IMR-90 (cell line): Measurements from ENCODE around the gene CSF2RB. TPM values are rescaled to one million over a fixed set of nuclear protein-coding genes. Genes with fewer than 3 reads are reported as not detected.

Source experiments
- ATAC-seq: fragments of 200-7000 bp; cut with Tn5 transposase; 2 replicates; pipeline ENCODE4 v1.9.1; 2020; ENCODE audit warnings: low read depth, mild to moderate bottlenecking, moderate library complexity
- BruUV-seq: library from RNA; stranded (reverse); fragments of 400-500 nt; replicated peaks from 2 replicates; lab custom pipeline; 2021; lab: Mats Ljungman, UMichigan
- CTCF ChIA-PET: fragments of 300-600 bp; formaldehyde crosslinking; extraction: SDS; loops from one replicate; lab custom pipeline; 2021; ENCODE audit warnings: antibody characterized with exemption; lab: Yijun Ruan, JAX
- POLR2A ChIA-PET: fragments of 300-600 bp; sonication (Branson Sonifier 250); formaldehyde crosslinking; loops from one replicate; lab custom pipeline; 2022; ENCODE audit warnings: antibody characterized with exemption; ENCODE audit not compliant: unreplicated experiment; lab: Charles Lee
- DNase-seq: peaks from one replicate; pipeline ENCODE4 v3.0.0; 2013
- H2AFZ ChIP-seq: replicated peaks from 2 replicates; pipeline ENCODE3; 2013; ENCODE audit warnings: low read length, mild to moderate bottlenecking; ENCODE audit not compliant: poor library complexity
- H2AK5ac ChIP-seq: 2 replicates; pipeline ENCODE4 v1.6.1; 2013; ENCODE audit warnings: low read depth, low read length, inconsistent platforms
- H2AK9ac ChIP-seq: replicated peaks from 2 replicates; pipeline ENCODE3; 2013; ENCODE audit warnings: mild to moderate bottlenecking, low read depth, low read length, moderate library complexity; ENCODE audit not compliant: poor library complexity
- H2BK120ac ChIP-seq: 2 replicates; pipeline ENCODE4 v1.6.1; 2013; ENCODE audit warnings: low read depth, low read length, inconsistent platforms
- H2BK15ac ChIP-seq: 3 replicates; pipeline ENCODE4 v1.6.1; 2013; ENCODE audit warnings: low read depth, low read length, inconsistent platforms
- H2BK20ac ChIP-seq: 2 replicates; pipeline ENCODE4 v1.6.1; 2013; ENCODE audit warnings: low read depth, mild to moderate bottlenecking, inconsistent platforms, low read length, moderate library complexity
- H2BK5ac ChIP-seq: 2 replicates; pipeline ENCODE4 v1.6.1; 2013; ENCODE audit warnings: mild to moderate bottlenecking, low read depth, low read length, inconsistent platforms; ENCODE audit not compliant: poor library complexity, severe bottlenecking
- H3K14ac ChIP-seq: replicated peaks from 2 replicates; pipeline ENCODE4 v1.6.1; 2013; ENCODE audit warnings: low read depth, low read length, inconsistent platforms
- H3K18ac ChIP-seq: 2 replicates; pipeline ENCODE4 v1.6.1; 2013; ENCODE audit warnings: low read depth, low read length, control low read depth
- H3K23ac ChIP-seq: 2 replicates; pipeline ENCODE4 v1.6.1; 2013; ENCODE audit warnings: low read depth, low read length, inconsistent platforms
- H3K27ac ChIP-seq: 2 replicates; pipeline ENCODE4 v1.5.1; 2013; ENCODE audit warnings: mild to moderate bottlenecking, control low read depth, low read length; ENCODE audit not compliant: insufficient read depth
- H3K27me3 ChIP-seq: 2 replicates; pipeline ENCODE4 v1.6.1; 2013; ENCODE audit warnings: low read length; ENCODE audit not compliant: control insufficient read depth, insufficient read depth
- H3K36me3 ChIP-seq: 2 replicates; pipeline ENCODE4 v1.6.1; 2013; ENCODE audit warnings: low read length, mixed read lengths; ENCODE audit not compliant: control insufficient read depth, insufficient read depth
- H3K4ac ChIP-seq: 2 replicates; pipeline ENCODE4 v1.6.1; 2013; ENCODE audit warnings: low read depth, low read length, inconsistent platforms
- H3K4me1 ChIP-seq: 2 replicates; pipeline ENCODE4 v1.6.1; 2013; ENCODE audit warnings: low read length, mixed read lengths; ENCODE audit not compliant: control insufficient read depth, insufficient read depth
- H3K4me2 ChIP-seq: 2 replicates; pipeline ENCODE4 v1.6.1; 2013; ENCODE audit warnings: low read depth, mild to moderate bottlenecking, control low read depth, low read length, moderate library complexity
- H3K4me3 ChIP-seq: 2 replicates; pipeline ENCODE4 v1.5.1; 2013; ENCODE audit warnings: low read depth, mild to moderate bottlenecking, control low read depth, low read length, moderate library complexity; ENCODE audit not compliant: insufficient read depth
- H3K56ac ChIP-seq: 2 replicates; pipeline ENCODE4 v1.6.1; 2013; ENCODE audit warnings: low read length, inconsistent platforms; ENCODE audit not compliant: insufficient read depth; ENCODE audit errors: extremely low read depth
- H3K79me1 ChIP-seq, 2 experiments: 2 replicates each; pipeline ENCODE4 v1.6.1; 2013; ENCODE audit warnings: low read length in 2 of 2, inconsistent platforms in 1 of 2, low read depth in 1 of 2
- H3K9ac ChIP-seq: 2 replicates; pipeline ENCODE4 v1.6.1; 2013; ENCODE audit warnings: low read depth, low read length, control low read depth
- H3K9me1 ChIP-seq: 2 replicates; pipeline ENCODE4 v1.6.1; 2013; ENCODE audit warnings: low read length, inconsistent platforms; ENCODE audit not compliant: insufficient read depth
- H3K9me3 ChIP-seq: 2 replicates; pipeline ENCODE4 v1.6.1; 2013; ENCODE audit warnings: low read length; ENCODE audit not compliant: control insufficient read depth, insufficient read depth
- H4K20me1 ChIP-seq: 2 replicates; pipeline ENCODE4 v1.6.1; 2013; ENCODE audit warnings: low read length, inconsistent platforms; ENCODE audit not compliant: insufficient read depth
- H4K5ac ChIP-seq: 2 replicates; pipeline ENCODE4 v1.6.1; 2013; ENCODE audit warnings: mild to moderate bottlenecking, low read depth, low read length, control low read depth
- H4K8ac ChIP-seq, 2 experiments: 2 replicates each; pipeline ENCODE4 v1.6.1; 2013; ENCODE audit warnings: low read depth in 2 of 2, low read length in 2 of 2, control low read depth in 1 of 2, inconsistent platforms in 1 of 2
- H4K91ac ChIP-seq: 2 replicates; pipeline ENCODE4 v1.6.1; 2013; ENCODE audit warnings: low read depth, low read length, inconsistent platforms; ENCODE audit not compliant: insufficient read depth
- CEBPB ChIP-seq: IDR thresholded peaks from 2 replicates; pipeline ENCODE4 v1.6.1; 2012; ENCODE audit warnings: low read depth, low read length, improper control_type of control experiment
- RAD21 ChIP-seq: IDR thresholded peaks from 2 replicates; pipeline ENCODE4 v1.6.1; 2012; ENCODE audit warnings: low read length, improper control_type of control experiment
- RCOR1 ChIP-seq: IDR thresholded peaks from 2 replicates; pipeline ENCODE4 v1.6.1; 2012; ENCODE audit warnings: mild to moderate bottlenecking, low read length, improper control_type of control experiment; ENCODE audit not compliant: insufficient replicate concordance
- RFX5 ChIP-seq: IDR thresholded peaks from 2 replicates; pipeline ENCODE4 v1.8.0; 2012; ENCODE audit warnings: low read depth, mild to moderate bottlenecking, low read length, moderate library complexity
- WGBS, 2 experiments: methylation state at CpG; one replicate each; pipeline versions ENCODE4 v1.1.5 to v1.1.7; 2013; ENCODE audit warnings: missing lambda C conversion rate in 2 of 2; ENCODE audit not compliant: insufficient read length in 1 of 2; ENCODE audit errors: extremely low coverage in 2 of 2; 5-methylcytosine and 5-hydroxymethylcytosine counted together
- dilution Hi-C: fragments of 300-500 bp; cut with HindIII; formaldehyde crosslinking; loops from one replicate; pipeline ENCODE4 v1.14.3; 2018; ENCODE audit warnings: low sequenced_read_pairs; ENCODE audit not compliant: unreplicated experiment
- in situ Hi-C: fragments of 300-500 bp; cut with MboI; formaldehyde crosslinking; loops from 3 replicates; pipeline ENCODE4 v1.14.3; 2019; ENCODE audit warnings: low sequenced_read_pairs, inconsistent platforms, mixed read lengths
- intact Hi-C: fragments of 100-400 bp; cut with micrococcal nuclease; formaldehyde crosslinking; loops from 2 replicates; pipeline ENCODE4 v1.10.0; 2022
- polyA plus RNA-seq, 3 experiments: library from polyadenylated mRNA; depleted of rRNA; stranded (reverse); fragments of >200 nt; gene quantifications; 2 replicates each; pipeline ENCODE4 v1.2.3, GENCODE V29; 2012; ENCODE audit warnings: low replicate concordance in 1 of 3
- total RNA-seq: library from RNA; depleted of rRNA; stranded (reverse); fragments of >200 nt; gene quantifications from 2 replicates; pipeline ENCODE4 v1.2.3, GENCODE V29; 2012
- TF ChIP-seq, protein P1 (sequence below): conservative IDR thresholded peaks from 2 replicates; pipeline ENCODE4 v1.5.1; 2012; ENCODE audit warnings: mild to moderate bottlenecking, low read depth, low read length, improper control_type of control experiment

Gene CSF2RB
- total and polyA plus RNA-seq, 2 of the 4 experiments (the other 2 are of a cell fraction): not detected

- H3K18ac ChIP-seq: no peak overlapping the region
- no peak overlapping the region for H3K14ac ChIP-seq
- H2BK15ac ChIP-seq: no peak overlapping the region
- ChIA-PET CTCF (no interaction called here), POLR2A (no interaction called here)
- no CpG with 5 or more reads among the region's 1 CpG for WGBS, 2 experiments
- H2BK120ac ChIP-seq: no peak overlapping the region
- no peak overlapping the region for H4K8ac ChIP-seq
- H2BK20ac ChIP-seq: no peak overlapping the region
- in situ Hi-C loops (no loop called here), dilution Hi-C loops (no loop called here), intact Hi-C loops (no loop called here)
- H3K9me1 ChIP-seq: no peaks in the 10 kb centered on the region
- H3K9me3 ChIP-seq: peaks cover 2% of the 10 kb centered on the region
- no peak overlapping the region for H3K4ac ChIP-seq
- BruUV-seq: no TSS peak
- H3K4me2 ChIP-seq: no peak overlapping the region
- no peak overlapping the region for H3K56ac ChIP-seq
- H4K20me1 ChIP-seq: no peaks in the 10 kb centered on the region
- no peaks in the 10 kb centered on the region for H3K36me3 ChIP-seq
- no peak overlapping the region for H4K5ac ChIP-seq
- TF ChIP-seq RFX5 (no peak), CEBPB (no peak), RCOR1 (no peak), RAD21 (no peak)
- TF ChIP-seq, protein P1, sequence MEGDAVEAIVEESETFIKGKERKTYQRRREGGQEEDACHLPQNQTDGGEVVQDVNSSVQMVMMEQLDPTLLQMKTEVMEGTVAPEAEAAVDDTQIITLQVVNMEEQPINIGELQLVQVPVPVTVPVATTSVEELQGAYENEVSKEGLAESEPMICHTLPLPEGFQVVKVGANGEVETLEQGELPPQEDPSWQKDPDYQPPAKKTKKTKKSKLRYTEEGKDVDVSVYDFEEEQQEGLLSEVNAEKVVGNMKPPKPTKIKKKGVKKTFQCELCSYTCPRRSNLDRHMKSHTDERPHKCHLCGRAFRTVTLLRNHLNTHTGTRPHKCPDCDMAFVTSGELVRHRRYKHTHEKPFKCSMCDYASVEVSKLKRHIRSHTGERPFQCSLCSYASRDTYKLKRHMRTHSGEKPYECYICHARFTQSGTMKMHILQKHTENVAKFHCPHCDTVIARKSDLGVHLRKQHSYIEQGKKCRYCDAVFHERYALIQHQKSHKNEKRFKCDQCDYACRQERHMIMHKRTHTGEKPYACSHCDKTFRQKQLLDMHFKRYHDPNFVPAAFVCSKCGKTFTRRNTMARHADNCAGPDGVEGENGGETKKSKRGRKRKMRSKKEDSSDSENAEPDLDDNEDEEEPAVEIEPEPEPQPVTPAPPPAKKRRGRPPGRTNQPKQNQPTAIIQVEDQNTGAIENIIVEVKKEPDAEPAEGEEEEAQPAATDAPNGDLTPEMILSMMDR: no peak
- peaks cover 5% of the 10 kb centered on the region; the same call in 1 of the 2 replicates for H3K27me3 ChIP-seq
- H3K27ac ChIP-seq: no peak overlapping the region
- H3K23ac ChIP-seq: no peak overlapping the region
- H3K4me3 ChIP-seq: no peak overlapping the region
- H4K91ac ChIP-seq: no peak overlapping the region
- ATAC-seq (no peak), DNase-seq (no peak)
- H3K9ac ChIP-seq: no peak overlapping the region
- no peak overlapping the region for H2AK9ac ChIP-seq
- H2BK5ac ChIP-seq: no peak overlapping the region
- no peak overlapping the region for H2AK5ac ChIP-seq
- no peaks in the 10 kb centered on the region for H3K4me1 ChIP-seq
- no peaks in the 10 kb centered on the region for H3K79me1 ChIP-seq
- H2AFZ ChIP-seq: no peak overlapping the region
These were observed 42.3 kb downstream of the CSF2RB start for GRCh38 chr22:36955691-36956090.
